ENCODE results near the gene MAPK12. TPM values are rescaled to one million over a fixed set of nuclear protein-coding genes. Genes with fewer than 3 reads are reported as not detected.

Gene MAPK12
- 26.4 and 33.2 TPM in 2 replicates for total RNA-seq (2014; rRNA removed; shearing (Covaris generic))

DNA sequence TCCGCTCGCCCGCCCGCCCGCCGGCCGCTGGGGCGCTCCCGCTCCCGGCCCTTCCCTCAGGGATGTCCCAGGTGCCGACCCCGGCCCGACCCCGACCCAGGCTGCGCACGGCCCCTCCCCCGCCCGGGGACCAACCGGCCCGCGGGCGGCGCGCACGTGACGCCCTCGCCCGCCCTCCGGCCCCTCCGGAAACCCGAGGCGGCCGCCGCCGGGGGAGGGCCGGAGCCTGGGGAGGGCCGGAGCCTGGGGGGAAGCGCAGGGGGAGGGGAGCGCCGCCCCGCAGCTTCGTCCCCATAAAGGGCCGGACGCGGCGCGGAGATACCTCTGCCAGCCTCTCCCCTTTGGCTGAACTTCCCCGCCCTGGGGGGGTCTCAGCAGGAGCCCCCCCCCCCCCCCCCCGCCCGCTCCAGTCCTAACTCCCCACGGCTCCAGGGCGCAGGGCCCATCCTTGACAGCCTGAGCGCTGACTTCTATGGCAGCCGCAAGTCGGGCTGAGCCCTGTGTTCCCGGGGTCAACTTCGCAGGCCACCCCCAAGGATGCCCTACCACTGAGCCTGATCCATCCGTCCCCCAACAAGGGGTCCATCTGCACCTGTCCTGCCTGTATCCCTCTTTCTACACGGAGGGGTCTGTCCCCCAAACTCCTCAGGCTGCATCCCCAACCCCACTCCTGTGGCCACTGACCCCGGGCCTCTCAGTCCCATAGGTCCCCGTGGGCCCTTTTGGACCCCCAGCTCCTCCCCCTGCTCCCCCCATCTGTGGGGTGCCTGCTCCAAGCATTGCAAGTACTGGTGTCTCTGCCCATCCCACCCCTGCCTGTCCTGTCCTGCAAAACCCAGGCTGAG is at the start of gene MAPK12:
Gene MAPK12, minus strand, starts transcription at position 69 of the 845 bp plus-strand sequence. CDS start 174 bp downstream, outside the sequence.

DNA sequence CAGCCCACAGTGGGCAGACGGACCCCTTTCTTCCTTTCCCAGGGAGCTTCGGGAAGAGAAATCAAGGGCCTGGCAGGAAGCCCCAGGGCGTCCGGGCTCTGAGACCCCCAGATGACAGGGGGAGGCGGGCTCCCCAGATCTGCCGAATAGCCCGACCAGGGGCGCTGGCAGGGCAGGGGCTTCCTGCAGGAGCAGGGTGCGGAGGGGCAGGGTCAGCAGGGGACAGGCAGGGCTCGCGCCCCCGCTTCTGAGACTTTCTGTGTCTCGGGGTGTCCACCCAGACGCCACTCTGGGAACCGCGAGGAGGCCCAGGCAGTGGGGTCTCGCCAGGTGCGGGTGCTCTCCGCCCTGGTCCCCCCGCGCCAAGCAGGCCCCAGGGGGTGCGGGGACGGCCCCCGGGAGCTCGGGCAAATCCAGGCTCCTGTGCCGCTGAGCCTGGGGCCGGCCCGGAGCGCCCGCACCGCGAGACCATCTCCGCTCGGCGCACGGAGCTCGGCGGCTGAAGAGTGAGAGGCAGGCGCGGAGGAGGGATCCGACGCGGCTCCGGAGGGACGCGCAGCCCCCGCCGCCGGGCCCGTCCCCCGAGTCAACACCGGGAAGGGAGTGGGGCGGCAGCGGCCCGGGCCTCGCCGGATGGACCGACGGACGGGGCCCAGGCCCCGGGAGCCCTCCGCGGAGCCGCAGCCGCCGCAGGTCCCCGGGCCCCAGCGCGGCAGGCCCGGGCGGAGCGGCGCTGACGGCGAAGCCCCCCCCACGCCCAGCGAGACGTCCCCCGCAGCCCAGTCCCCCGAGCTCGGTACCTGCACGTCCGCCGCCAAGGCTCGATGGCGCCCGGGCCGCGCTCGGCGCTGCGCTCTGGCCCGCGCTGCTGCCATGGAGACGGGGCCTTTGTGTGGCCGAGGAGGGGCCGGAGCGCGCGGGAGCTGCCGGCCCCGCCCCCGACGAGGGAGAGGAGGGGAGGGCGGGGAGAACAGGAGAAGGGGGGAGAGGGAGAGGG is 45.6 kb upstream of the MAPK12 start, which contains the start of gene PLXNB2:
Gene PLXNB2, minus strand, starts transcription at position 894 of the 997 bp plus-strand sequence. CDS start 17,062 bp downstream, outside the sequence.

GRCh38 chr22:50269970-50270665 is 8.6 kb upstream of the MAPK12 start, which contains the start of gene MAPK11:
Gene MAPK11, minus strand, starts transcription at chr22:50270380. Its CDS starts 88 bp downstream, at chr22:50270292.

GRCh38 chr22:50250555-50251476 is 10.7 kb downstream of the MAPK12 start, which contains the start of gene HDAC10:
Gene HDAC10, minus strand, starts transcription at chr22:50251265. Its CDS starts 233 bp downstream, at chr22:50251032.

DNA sequence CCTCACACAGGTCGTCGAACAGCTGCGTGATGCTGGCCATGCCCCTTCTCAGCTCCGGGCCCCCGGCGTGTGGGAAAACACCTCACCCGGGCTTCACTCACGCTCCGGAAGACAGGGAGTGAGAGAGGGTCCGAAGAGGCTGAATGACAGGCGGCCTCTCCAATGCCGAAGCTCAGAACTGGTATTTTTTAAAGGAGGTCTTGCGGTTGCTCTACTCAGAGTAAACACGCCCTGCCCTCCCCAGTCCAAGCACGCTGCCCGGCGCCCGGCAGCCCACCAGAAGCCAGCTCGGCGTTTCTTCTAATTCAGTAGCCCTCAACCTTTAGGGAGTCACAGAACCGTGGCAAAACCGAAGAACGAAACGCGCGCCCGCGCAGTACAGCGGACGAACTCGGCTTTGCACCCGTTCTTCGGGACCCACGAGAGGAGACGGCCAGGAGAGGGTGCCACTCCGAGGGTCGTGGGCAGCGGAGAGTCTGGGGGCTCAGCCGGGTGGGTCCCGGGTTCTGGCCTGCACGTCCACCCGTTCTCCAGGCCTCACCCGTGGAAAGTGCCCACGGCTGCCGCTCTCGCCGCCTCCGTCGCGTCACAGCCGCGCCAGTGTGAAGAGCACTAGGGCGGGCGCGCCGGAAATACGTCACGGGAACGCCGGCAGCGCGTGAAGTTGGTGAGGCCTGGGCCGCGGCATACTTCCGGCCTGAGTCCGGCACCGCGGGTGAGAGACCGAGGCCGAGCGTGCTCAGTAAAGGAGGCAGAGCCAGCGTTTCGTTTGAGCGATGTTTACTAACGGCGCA is 16.9 kb downstream of the MAPK12 start, which contains the start of gene TUBGCP6:
Gene TUBGCP6, minus strand, starts transcription at position 604 of the 794 bp plus-strand sequence. Its CDS starts 564 bp downstream, at position 40.

Other genes with a start within 250 kb of the MAPK12 start
- gene IL17REL, start 248.9 kb downstream of the MAPK12 start, total RNA-seq (2014; rRNA removed; shearing (Covaris generic)), result not detected in 2 replicates
- not detected in 2 replicates for gene TTLL8, start 203.4 kb downstream of the MAPK12 start, total RNA-seq (2014; rRNA removed; shearing (Covaris generic))
- 0.04 and 0.34 TPM in 2 replicates for gene MLC1, start 176.3 kb downstream of the MAPK12 start, total RNA-seq (2014; rRNA removed; shearing (Covaris generic))
- 0.11 TPM in 1 of 2 replicates, not detected in the other for gene MOV10L1, start 171.7 kb downstream of the MAPK12 start, total RNA-seq (2014; rRNA removed; shearing (Covaris generic))
- gene PANX2, start 91.0 kb downstream of the MAPK12 start, total RNA-seq (2014; rRNA removed; shearing (Covaris generic)), result 0.68 and 0.93 TPM in 2 replicates
- 30.9 and 31.5 TPM in 2 replicates for gene TRABD, start 75.8 kb downstream of the MAPK12 start, total RNA-seq (2014; rRNA removed; shearing (Covaris generic))
- gene SELENOO, start 60.7 kb downstream of the MAPK12 start, total RNA-seq (2014; rRNA removed; shearing (Covaris generic)), result 21.1 and 21.6 TPM in 2 replicates
- 21.3 and 21.4 TPM in 2 replicates for gene TUBGCP6, start 16.7 kb downstream of the MAPK12 start, total RNA-seq (2014; rRNA removed; shearing (Covaris generic))
- 24.9 and 29.3 TPM in 2 replicates for gene HDAC10, start 10.4 kb downstream of the MAPK12 start, total RNA-seq (2014; rRNA removed; shearing (Covaris generic))
- 6.8 and 7.5 TPM in 2 replicates for gene MAPK11, start 8.7 kb upstream of the MAPK12 start, total RNA-seq (2014; rRNA removed; shearing (Covaris generic))
- 43.0 and 45.2 TPM in 2 replicates for gene PLXNB2, start 46.0 kb upstream of the MAPK12 start, total RNA-seq (2014; rRNA removed; shearing (Covaris generic))
- 0.72 and 0.98 TPM in 2 replicates for gene DENND6B, start 65.3 kb upstream of the MAPK12 start, total RNA-seq (2014; rRNA removed; shearing (Covaris generic))
- gene PPP6R2, start 81.6 kb upstream of the MAPK12 start, total RNA-seq (2014; rRNA removed; shearing (Covaris generic)), result 34.7 and 35.6 TPM in 2 replicates
- 51.5 and 55.0 TPM in 2 replicates for gene SBF1, start 213.4 kb upstream of the MAPK12 start, total RNA-seq (2014; rRNA removed; shearing (Covaris generic))
- gene ADM2, start 219.9 kb upstream of the MAPK12 start, total RNA-seq (2014; rRNA removed; shearing (Covaris generic)), result 6.3 and 7.4 TPM in 2 replicates
- gene MIOX, start 225.2 kb upstream of the MAPK12 start, total RNA-seq (2014; rRNA removed; shearing (Covaris generic)), result 0.34 TPM in 1 of 2 replicates, not detected in the other
- gene LMF2, start 246.0 kb upstream of the MAPK12 start, total RNA-seq (2014; rRNA removed; shearing (Covaris generic)), result 21.6 and 26.6 TPM in 2 replicates
- 64.5 and 68.5 TPM in 2 replicates for gene NCAPH2, start 246.5 kb upstream of the MAPK12 start, total RNA-seq (2014; rRNA removed; shearing (Covaris generic))